EL (cell line): Measurements from ENCODE around the gene NME7.
"Not testable (repeated sequence)": the region's sequence is repeated elsewhere in the genome, so short reads cannot be mapped to it uniquely, and the experiment has no call there.

Experiments
- DNase-seq: peaks from one replicate; pipeline ENCODE4 v3.0.0-alpha.2; 2016

NME7 gene, protein sequence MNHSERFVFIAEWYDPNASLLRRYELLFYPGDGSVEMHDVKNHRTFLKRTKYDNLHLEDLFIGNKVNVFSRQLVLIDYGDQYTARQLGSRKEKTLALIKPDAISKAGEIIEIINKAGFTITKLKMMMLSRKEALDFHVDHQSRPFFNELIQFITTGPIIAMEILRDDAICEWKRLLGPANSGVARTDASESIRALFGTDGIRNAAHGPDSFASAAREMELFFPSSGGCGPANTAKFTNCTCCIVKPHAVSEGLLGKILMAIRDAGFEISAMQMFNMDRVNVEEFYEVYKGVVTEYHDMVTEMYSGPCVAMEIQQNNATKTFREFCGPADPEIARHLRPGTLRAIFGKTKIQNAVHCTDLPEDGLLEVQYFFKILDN

DNA sequence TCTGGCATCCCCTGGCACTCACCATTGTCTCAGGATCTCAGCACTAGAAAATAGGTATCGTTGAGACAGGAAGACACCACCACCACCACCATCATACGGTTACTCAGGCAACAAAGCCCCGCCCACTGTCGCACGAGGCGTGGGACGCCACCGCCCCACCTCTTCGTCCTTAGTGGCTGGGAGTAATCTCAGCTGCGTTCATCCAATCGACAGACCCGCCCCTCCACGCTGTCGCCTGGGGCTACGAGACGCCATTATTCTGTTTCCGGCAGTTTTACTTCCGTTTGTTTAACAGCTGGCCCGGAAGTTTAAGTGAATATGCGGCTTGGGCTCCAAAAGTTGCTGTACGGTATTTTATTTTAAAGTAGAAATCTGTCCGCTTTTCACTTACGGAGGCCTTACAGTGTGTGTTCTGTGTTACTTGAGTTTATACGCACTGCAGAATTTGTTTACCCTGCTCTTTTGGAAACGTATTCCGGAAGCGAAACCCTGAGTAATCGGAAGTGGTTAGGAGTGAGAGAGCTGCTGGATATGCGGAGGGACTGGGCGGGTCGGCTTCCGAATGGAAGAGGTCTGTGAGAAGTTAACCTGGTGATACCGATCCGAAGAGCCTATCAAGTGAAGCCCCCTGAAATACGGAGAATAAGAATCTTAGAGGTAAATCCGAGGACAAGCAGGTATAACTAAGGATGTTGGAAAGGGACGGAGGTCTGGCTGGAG lies at the start of gene NME7, which contains the start of gene BLZF1:
NME7 (minus strand) TSS at position 112 of the 720 bp plus-strand sequence; CDS start at position 25, 87 bp downstream.
BLZF1 (plus strand) TSS at position 510 of the 720 bp plus-strand sequence. CDS start 1,328 bp downstream, outside the sequence.
- DNase-seq = peak; percentile 98

DNA sequence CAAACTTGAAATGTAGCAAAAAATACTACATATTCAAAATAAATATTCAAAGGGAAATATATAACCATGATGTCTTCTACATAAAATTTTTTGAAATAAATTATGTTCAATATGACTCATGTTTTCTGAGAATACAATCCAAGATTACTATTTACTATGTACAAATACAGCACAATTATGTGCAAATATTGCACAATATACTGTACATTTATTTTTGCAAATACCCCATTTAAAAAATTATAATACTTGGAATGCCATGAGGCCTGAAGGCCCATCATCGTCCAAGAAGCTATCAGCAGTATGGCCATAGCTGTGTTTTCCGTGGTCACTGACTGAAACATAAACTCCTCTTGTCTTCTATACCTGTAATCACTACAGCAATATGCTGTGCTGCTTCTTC lies 47.4 kb upstream of the NME7 start:
- no peak for DNase-seq

DNA sequence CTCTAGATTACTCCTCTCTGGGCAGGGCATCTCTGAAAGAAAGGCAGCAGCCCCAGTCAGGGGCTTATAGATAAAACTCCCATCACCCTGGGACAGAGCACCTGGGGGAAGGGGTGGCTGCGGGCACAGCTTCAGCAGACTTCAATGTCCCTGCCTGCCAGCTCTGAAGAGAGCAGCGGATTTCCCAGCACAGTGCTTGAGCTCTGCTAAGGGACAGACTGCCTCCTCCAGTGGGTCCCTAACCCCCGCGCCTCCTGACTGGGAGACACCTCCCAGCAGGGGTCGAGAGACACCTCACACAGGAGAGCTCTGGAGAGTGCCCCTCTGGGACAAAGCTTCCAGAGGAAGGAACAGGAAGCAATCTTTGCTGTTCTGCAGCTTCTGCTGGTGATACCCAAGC lies 40.7 kb upstream of the NME7 start:
- not testable (repeated sequence) for DNase-seq

DNA sequence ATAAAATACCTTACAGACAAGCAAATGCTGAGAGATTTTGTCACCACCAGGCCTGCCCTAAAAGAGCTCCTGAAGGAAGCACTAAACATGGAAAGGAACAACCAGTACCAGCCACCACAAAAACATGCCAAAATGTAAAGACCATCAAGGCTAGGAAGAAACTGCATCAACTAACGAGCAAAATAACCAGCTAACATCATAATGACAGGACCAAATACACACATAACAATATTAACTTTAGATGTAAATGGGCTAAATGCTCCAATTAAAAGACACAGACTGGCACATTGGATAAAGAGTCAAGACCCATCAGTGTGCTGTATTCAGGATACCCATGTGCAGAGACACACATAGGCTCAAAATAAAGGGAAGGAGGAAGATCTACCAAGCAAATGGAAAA lies 35.0 kb upstream of the NME7 start:
- not testable (repeated sequence) for DNase-seq

GRCh38 chr1:169395955-169396354 lies 28.4 kb upstream of the NME7 start:
- DNase-seq = no peak

DNA sequence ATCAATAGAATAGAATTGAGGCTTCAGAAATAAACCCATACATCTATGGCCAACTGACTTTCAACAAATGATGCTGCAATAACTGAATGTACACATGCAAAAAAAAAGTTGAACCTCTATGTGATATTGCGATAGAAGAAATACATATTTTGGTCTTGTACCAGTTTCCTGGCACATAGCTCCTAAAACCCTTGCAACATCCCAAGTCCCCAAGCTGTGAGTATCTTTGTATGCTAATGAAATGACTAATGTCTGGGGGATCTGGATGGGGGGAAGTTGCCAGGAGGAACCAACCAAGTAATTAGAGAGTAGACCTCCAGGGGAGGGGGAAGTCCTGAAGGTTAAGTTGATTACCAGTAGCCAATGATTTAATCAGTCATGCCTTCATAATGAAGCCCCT lies 24.8 kb upstream of the NME7 start:
- DNase-seq = no peak

- no peak for DNase-seq
Measured at GRCh38 chr1:169390303-169390702, 22.7 kb upstream of the NME7 start.

- DNase-seq = no peak
Measured at GRCh38 chr1:169387399-169387798, 19.8 kb upstream of the NME7 start.

- DNase-seq = no peak
Measured at GRCh38 chr1:169383449-169383848, 15.9 kb upstream of the NME7 start.

DNA sequence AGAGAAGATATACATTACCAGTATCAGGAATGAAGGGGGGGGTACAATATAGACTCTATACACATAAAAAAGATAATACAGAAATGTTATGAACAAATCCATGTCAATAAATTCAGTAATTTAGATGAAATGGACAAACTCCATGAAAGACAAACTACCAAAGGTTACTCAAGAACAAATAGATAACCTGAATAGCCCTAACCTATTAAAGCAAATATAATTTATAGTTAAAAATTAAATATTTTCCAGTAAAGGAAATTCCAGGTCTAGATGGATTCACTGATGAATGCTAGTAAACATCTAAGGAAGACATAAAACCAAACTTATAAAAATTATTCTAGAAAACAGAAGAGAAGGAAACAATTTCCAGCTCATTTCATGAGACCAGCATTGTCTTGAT lies 13.6 kb upstream of the NME7 start:
- DNase-seq = no peak

DNA sequence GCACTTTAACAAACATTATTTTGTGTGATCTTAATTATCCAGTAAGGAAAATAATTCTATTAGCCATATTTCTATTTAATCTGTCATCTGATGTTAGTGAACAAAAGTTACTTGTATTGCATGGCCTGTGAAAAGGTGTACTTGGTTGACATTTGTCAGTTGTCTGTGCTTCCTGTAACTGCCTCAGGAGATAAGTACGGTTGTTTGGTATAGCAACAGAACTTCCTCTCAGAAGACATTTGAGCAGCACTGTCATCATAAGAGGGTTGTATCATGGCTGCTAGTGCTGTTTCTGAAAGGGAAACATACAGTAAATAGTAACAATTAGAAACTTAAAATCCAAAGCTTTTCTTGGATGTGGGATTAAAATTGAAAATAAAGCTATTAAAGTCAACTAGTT lies 3.8 kb upstream of the NME7 start:
- DNase-seq = no peak

- no peak for DNase-seq
Measured at GRCh38 chr1:169368406-169368769, 791 bp upstream of the NME7 start.

DNA sequence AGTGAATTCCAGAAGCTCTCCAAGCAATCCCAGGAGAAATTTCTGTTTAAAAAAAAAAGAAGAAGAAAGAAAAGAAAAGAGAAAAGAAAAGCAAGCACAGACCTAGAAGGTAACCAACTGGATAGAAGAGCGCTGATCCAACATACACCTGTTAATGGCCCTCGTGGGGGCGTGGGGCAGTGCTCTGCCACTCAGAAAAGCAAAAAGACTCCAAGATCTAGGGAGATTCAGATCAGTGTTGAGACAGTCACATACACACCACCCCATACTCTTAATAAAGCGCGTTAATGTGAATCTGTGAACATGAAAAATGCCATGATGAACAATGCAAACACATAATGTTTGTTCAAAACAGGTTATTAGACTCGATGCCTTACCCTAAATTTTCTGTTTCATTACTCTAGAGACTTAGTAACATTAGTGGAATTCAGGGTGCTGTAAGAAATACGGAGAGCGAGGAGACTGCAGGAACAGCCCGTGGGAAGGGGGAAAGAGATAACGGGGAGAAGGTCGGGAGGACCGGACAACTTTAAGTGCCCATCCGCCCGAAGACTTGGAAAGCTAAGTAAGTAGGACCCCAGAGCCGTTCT lies 406 bp downstream of the NME7 start:
- no peak for DNase-seq

DNA sequence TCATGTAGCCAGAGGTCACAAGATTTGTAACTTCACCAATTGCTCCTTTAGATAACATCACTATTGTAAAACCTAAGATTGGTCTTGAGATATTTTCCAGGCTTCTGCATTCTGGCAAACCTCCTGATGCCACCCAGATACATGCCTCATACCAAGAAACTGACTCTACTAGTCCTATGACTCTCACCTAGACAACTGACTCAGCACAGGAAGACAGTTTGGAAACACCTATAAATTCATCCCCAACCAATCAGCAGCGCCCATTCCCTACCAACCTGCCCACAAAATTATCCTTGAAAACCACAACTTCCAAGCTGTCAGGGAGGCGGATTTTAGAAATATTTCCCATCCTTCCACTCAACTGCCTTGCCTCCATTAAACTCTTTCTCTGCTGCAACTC lies 2.6 kb downstream of the NME7 start:
- no peak for DNase-seq

GRCh38 chr1:169363046-169363730 lies 4.4 kb downstream of the NME7 start:
- peak; percentile 93 for DNase-seq

DNA sequence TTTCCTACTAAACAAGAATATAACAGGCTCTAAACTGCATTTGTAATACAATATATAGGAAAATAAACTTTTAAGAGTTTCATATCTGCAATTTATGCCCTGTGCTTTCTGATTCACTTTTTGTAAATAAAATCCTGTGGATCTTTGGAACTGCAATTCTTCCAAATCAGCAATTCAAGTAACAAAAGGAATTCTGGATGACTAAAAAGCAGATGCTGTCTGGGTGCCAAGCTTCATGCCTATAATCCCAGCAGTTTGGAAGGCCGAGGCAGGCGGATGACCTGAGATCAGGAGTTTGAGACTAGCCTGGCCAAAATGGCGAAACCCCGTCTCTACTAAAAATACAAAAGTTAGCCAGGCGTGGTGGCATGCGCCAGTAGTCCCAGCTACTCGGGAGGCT lies 6.3 kb downstream of the NME7 start:
- peak; percentile 19 for DNase-seq

DNA sequence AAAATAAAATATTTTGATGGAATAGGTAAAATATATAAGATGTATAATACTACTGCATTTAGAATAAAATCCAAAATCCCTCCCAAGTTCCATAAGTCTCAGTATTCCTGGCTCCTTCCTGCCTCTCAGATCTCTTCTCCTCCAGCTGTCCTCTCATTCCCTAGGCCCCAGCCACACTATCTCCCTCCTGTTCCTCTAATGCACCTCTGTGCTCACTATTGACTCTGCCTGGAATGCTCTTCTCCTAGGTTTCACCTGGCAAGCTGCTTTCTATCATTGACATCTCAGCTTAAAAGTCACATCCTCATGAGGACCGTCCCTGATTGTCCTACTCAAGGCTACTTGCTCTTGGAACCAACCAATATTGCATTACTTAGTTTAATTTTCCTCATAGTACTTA lies 7.2 kb downstream of the NME7 start:
- no peak for DNase-seq

DNA sequence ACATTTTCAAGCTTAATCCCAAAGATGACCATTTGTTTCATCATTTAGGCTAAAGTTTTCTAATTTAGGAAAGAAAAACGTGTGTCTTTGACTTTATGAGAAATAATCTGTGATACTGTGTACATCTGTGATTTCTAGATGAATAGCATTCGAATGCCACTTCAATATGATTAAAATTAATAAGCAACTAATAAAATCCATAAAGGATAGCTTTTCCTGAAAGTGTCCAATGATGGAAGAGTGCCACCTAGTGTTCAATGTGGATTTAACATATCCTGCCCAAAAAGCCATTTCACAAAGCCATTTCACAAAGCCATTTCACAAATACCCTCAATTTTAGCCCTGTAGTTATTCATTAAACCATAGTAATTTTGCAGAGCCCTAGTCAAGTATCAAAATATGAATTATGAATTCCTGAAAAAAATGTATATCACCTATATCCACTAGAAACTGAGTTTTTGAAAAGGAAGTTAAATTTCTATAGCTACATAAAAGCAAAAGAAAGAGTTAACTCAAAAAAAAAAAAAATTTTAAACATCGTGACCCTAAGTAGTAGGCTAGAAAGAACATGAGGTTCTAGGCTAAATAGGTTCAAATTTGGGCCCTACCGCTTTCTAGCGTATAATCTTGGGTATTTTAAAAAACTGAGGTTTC lies 19.1 kb downstream of the NME7 start:
- DNase-seq = peak; percentile 54

- no peak for DNase-seq
Measured at GRCh38 chr1:169347688-169348382, 19.8 kb downstream of the NME7 start.

GRCh38 chr1:169346036-169346589 lies 21.5 kb downstream of the NME7 start:
- DNase-seq = no peak

GRCh38 chr1:169345511-169345910 lies 22.1 kb downstream of the NME7 start:
- DNase-seq = no peak

DNA sequence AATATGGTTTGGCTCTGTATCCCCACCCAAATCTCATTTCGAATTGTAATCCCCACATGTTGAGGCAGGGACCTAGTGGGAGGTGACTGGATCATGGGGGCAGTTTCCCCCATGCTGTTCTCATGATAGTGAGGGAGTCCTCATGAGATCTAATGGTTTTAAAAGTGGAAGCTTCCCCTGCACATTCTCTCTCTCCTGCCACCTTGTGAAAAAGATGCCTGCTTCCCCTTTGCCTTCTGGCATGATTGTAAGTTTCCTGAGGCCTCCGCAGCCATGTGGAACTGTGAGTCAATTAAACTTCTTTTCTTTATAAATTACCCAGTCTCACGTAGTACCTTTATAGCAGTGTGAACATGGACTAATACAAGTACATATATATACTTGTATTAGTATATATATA lies 25.5 kb downstream of the NME7 start:
- not testable (repeated sequence) for DNase-seq
